GM15510 (cell line): Measurements from ENCODE around the gene GCDH.

ENCODE experiments used
- POLR2A ChIP-seq: IDR thresholded peaks from 3 replicates; pipeline ENCODE4 v1.6.1; 2011; ENCODE audit warnings: borderline replicate concordance; ENCODE audit not compliant: insufficient read length; ENCODE audit errors: extremely low read depth

The GCDH gene

DNA sequence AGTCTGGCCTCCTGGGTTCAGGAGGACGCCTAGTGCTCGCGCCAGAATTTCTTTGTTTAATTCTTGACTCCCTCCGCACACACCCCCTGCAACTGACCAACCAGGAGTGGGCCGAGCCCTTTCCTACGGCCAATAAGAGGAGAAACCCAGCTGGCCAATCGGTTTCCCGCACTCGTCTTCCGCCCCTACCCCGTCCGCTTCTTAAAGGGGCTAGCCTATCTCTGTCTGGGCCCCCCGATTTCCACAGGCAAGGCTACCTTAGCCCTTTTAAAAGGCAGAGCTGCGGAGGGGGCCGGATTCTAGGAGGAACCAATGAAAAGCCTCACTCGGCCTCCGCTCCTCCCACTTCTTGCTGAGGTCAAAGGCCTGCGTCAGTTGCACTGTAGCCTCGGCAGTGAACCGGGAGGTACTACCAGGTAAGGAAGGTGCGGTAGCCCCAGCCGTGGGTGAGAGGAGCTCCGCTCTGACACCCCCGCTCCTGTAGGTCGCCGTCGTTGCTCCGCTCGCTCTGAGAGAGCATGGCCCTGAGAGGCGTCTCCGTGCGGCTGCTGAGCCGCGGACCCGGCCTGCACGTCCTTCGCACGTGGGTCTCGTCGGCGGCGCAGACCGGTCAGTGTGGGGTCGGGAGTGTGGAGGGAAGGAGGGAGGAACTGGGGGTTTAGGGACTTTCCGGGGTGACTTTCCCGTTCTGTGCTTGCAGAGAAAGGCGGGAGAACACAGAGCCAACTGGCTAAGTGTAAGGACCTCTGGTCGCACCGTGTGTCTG, at the start of gene GCDH:
GCDH (plus strand) TSS at position 374 of the 766 bp plus-strand sequence; CDS start at position 519, 145 bp downstream.
- TF ChIP-seq POLR2A: peak; percentile 71

DNA sequence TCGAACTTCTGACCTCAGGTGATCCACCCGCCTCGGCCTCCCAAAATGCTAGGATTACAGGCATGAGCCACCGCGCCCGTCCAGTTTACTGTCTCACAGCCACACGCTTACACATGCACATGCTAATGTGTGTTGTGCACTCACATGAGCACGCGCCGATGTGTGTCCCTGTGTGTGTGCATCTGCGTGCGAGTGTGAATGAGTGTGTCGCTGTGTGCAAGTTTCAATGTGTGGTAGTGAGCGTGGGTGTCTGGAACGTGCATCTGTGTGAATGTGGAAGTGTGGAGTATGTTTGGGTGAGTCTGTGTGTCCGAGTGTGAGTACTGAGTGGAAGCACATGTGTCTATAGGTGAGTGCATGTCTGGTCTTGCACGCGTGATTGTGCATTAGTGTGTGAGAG, 48.4 kb upstream of the GCDH start:
- TF ChIP-seq POLR2A: no peak

DNA sequence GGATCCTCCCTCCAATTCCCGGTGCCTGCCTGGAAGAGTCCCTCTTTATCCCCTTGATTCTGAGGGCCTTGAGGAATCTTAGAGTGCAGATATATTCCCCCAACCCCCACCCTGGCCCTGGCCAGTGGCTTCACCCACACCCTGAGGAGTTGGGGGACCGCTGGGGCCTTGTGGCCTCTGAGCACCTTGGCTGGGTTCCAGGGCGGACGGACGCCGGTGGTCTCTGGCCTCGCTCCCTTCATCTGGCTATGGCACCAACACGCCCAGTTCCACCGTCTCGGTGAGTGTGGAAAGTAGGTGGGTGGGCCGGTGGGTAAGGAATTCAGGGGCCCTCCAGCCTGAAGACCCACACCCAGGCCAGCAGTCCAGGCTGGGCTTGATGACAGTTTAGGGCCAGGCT, 47.6 kb upstream of the GCDH start:
- no peak for TF ChIP-seq POLR2A

DNA sequence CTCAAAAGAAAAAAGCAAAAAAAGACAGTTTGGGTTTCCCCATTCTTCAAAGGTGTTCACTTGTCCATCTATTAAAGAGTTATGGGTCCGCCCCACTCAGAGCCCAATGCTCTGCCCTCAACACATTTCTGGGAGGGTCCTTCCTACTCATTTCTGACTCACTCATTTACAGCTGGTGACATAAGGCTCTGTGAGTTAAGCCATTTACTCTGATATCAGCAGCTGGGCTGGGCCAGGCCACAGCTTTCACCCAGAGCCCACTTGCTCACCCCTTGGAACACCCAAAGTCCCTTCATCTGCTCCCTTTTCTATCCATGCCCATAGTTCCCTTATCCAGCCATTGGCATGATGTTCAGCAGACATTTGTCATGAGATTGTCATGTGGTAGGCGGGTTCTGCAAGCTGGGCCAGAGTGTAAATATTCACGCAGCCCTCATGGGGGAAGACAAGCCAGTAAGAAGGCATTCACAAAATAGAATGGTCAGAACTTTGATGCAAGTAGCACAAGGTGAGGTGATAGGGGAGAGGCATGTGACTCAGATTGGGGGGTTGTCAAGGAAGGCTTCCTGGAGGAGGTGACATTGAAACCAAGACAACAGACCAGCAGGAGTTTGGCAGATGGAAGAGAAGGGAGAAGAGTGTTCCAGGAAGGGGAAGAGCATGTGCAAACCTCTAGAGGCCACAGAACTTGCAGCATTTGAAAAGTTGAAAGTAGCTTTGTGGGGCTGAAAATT, 46.8 kb upstream of the GCDH start:
- TF ChIP-seq POLR2A: no peak

DNA sequence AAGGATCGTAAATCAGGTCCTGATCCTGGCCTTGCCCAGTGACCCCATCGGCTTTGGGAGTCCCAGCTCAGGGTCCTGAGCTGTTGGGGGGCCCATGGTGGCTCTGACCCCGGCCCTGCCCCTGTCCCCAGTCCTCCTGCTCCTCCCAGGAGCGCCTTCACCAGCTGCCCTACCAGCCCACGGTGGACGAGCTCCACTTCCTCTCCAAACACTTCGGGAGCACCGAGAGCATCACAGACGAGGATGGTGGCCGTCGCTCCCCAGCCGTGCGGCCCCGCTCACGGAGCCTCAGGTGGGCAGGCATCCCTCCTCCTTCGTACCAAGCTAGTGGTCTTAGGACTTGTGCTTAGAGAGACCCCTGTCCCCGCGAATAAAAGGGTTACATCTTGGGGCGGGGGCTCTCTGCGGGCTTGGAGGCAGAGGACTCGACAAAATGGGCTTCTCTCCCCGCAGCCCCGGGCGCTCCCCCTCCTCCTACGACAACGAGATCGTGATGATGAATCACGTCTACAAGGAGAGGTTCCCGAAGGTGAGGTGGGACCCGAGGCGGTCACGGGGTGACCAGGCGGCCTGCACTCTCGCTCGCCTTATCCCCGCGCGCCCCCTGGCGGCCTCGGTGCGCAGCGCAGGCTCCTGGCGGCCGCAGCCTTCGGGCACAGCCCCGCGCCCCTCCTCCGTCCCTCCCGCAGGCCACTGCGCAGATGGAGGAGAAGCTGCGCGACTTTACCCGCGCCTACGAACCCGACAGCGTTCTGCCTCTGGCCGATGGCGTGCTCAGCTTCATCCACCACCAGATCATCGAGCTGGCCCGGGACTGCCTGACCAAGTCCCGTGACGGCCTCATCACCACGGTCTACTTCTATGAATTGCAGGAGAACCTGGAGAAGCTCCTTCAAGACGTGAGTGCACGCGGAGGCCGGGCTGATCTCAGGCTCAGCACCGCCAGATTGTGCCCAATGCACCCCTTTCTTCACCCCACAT, 43.5 kb upstream of the GCDH start:
- no peak for TF ChIP-seq POLR2A

DNA sequence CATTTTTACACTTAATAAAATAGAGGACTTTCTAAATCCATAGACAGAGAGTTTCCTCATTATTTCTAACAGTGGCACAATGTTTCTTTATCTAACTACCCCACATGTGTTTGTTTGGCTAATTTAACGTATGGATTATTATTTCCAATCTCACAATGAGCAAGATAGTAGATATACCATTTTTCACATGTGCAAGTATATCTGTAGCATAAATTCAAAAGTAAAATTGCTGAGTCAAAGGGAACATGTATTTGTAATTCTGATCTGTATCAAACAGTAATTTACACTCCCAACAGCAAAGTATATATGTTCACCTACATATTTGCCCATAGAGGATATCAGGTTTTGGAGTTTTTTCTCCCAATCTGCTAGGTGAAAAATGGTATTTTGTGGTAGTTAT, 34.3 kb upstream of the GCDH start:
- no peak for TF ChIP-seq POLR2A

DNA sequence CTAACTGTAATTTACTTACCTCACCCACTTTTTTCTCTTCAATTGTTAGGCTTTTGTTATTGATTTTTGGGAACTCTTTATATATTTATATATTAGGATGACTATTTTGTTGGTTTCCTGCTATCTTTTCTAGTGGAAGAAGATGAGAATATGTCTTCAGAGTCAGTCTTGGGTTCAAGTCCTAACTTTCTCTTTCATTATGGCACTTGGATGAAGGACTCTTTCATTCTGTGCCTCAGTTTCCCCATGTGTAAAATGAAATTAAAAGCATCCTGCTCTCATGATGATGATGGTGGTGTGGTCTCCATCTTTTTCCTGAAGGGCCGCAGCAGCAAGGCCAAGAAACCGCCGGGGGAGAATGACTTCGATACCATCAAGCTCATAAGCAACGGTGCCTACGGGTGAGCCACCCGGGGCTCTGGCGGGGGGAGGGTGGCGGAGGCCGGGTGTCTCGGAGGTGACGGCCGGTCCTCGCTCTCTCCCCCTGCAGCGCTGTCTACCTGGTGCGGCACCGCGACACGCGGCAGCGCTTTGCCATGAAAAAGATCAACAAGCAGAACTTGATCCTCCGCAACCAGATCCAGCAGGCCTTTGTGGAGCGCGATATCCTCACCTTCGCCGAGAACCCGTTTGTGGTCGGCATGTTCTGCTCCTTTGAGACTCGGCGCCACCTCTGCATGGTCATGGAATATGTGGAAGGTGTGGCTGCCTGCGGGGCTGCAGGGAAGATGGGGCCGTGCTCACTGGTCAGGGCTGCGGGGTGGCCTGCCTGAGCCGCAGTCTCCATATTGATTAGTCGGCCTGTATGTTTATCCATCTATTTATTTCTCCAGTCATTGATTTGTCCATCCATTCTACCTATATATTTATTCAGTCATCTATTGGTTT, 32.7 kb upstream of the GCDH start:
- TF ChIP-seq POLR2A: no peak

DNA sequence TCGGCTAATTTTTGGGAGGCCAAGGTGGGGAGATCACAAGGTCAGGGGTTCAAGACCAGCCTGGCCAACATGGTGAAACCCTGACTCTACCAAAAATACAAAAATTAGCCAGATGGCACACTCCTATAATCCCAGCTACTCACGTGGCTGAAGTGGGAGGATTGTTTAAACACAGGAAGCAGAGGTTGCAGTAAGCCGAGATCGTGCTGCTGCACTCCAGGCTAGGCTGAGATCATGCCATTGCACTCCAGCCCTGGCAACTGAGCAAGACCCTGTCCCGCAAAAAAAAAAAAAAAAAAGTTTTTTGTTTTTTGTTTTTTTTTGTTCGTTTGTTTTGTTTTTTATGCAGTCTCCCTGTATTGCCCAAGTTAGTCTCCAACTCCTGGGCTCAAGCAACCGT, 31.4 kb upstream of the GCDH start:
- no peak for TF ChIP-seq POLR2A

DNA sequence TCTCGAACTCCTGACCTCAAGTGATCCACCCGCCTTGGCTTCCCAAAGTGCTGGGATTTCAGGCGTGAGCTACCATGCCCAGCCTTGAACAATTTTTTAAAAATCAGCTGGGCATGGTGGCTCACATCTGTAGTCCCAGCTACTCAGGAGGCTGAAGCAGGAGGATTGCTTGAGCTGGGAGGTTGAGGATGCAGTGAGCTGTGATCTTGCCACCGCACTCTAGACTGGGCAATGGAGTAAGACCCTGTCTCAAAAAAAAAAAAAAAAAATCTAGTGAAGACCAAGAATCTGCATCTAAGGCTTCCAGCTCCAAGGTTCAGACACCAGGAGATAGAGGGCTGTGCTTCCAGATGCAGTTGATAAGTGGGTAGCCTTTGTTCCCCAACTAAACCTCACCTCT, 26.8 kb upstream of the GCDH start:
- TF ChIP-seq POLR2A: no peak

DNA sequence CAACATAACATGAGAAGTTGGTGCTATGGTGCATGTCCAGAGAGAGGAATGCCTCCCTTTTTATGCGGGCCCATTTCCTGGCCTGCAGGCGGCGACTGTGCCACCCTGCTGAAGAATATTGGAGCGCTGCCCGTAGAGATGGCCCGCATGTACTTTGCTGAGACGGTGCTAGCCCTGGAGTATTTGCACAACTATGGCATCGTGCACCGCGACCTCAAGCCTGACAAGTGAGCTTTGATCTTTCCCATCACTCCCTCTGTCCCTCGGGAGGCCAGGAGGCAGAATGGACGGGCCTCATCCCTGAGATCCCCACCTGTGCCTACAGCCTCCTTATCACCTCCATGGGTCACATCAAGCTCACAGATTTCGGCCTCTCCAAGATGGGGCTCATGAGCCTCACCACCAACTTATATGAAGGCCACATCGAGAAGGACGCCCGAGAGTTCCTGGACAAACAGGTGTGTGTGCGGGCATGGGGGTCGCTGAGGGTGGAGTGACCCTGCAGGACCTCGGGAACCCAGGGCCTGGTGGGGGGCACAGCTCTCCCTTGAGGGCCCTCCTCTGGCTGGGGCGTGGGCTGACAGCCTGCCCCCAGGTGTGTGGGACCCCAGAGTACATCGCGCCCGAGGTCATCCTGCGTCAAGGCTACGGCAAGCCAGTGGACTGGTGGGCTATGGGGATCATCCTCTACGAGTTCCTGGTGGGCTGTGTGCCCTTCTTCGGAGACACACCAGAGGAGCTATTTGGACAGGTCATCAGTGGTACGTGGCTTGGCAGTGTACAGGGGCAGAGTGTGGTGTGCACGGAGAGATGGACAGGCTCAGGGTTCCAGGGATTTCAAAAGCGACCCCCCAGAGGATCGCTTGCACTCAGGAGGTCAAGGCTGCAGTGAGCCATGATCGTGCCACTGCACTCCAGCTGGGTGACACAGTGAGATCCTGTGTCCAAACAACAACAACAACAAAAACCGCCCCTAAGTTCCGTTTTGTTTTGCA, 25.9 kb upstream of the GCDH start:
- TF ChIP-seq POLR2A: no peak

DNA sequence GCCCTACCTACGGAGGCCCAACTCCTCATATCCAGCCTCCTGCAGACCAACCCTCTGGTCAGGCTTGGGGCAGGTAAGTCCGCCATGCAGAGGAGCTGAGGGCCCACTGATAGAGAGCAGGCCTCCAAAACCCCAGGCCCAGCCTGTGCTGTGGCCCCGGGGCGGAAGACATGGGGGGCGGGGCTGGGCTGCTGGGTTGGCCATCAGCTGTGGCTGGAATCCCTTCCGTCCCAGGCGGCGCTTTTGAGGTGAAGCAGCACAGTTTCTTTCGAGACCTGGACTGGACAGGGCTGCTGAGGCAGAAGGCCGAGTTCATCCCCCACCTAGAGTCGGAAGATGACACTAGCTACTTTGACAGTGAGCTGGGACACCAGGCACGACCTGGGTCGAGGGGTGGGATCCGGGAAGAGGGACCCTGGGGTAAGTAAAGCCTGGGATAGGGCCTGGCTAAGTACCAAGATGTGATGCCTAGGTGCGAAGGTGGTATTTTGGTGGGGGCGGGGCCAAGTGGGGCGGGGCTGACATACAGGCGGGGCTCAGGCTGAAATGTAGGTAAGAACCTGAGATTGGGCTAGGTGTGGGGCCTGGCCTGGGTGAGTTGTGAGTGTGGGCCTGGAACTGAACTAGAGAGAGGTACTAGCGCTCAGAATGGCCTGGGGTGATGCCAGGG, 25.1 kb upstream of the GCDH start:
- TF ChIP-seq POLR2A: no peak

DNA sequence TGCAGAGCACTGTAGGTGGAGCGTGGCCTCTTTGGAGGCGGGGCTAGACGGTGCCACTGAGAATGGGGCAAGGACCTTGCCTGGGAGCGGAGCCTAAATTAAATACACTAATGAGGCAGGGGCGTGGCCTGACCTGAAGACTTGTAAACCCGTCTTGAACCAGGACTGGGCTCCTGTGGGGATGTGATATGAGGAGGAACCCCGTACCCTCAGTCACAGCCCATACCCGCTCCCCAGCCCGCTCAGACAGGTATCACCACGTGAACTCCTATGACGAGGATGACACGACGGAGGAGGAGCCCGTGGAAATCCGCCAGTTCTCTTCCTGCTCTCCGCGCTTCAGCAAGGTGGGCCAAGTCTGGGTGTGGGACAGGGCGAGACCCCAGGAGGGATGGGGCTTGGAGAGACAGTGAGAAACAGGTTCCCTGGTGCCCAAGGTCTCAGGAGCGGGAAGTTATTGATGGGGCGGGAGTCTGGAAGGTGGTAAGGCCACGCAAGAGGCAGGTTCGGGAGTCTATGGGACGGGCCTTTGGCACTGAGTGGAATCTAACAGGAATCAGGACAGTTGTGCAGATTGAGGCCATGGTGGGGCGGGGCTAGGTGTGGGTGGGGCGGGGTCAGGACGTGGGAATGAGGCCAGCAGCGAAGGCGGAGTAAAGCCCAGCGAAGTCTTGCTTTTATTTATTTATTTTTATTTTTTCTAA, 24.4 kb upstream of the GCDH start:
- TF ChIP-seq POLR2A: no peak
